CD4-positive, alpha-beta T cell treated with Interleukin-15 for 1 hour (primary cell): Measurements from ENCODE around the gene GRAMD2A.

ENCODE experiments used
- DNase-seq: peaks from one replicate; pipeline ENCODE4 v3.0.0-alpha.2; 2020

The GRAMD2A gene

GRCh38 chr15:72166716-72167417 is 30.7 kb downstream of the GRAMD2A start:
- no peak for DNase-seq

GRCh38 chr15:72163719-72164118 is 33.9 kb downstream of the GRAMD2A start:
- DNase-seq = no peak

GRCh38 chr15:72162569-72162968 is 35.0 kb downstream of the GRAMD2A start:
- no peak for DNase-seq

GRCh38 chr15:72161361-72162132 is 36.0 kb downstream of the GRAMD2A start:
- no peak for DNase-seq

GRCh38 chr15:72160696-72161245 is 36.8 kb downstream of the GRAMD2A start:
- no peak for DNase-seq

- no peak for DNase-seq
These were observed 40.7 kb downstream of the GRAMD2A start for GRCh38 chr15:72156928-72157327.

- peak; percentile 73 for DNase-seq
These were observed 41.7 kb downstream of the GRAMD2A start for GRCh38 chr15:72155635-72156616.

GRCh38 chr15:72155003-72155621 is 42.5 kb downstream of the GRAMD2A start:
- DNase-seq = no peak

GRCh38 chr15:72154316-72154715 is 43.3 kb downstream of the GRAMD2A start:
- no peak for DNase-seq

- DNase-seq = no peak
These were observed 44.2 kb downstream of the GRAMD2A start for GRCh38 chr15:72153269-72154000.

GRCh38 chr15:72147418-72147817 is 50.2 kb downstream of the GRAMD2A start:
- no peak for DNase-seq

GRCh38 chr15:72146934-72147333 is 50.7 kb downstream of the GRAMD2A start:
- DNase-seq = no peak

- no peak for DNase-seq
These were observed 51.4 kb downstream of the GRAMD2A start for GRCh38 chr15:72146221-72146620.

- DNase-seq = no peak
These were observed 56.2 kb downstream of the GRAMD2A start for GRCh38 chr15:72141171-72142084.

GRCh38 chr15:72140088-72140487 is 57.5 kb downstream of the GRAMD2A start:
- DNase-seq = no peak

- DNase-seq = no peak
These were observed 57.9 kb downstream of the GRAMD2A start for GRCh38 chr15:72139667-72140066.

- DNase-seq = no peak
These were observed 61.2 kb downstream of the GRAMD2A start for GRCh38 chr15:72136170-72137051.

- DNase-seq = no peak
These were observed 61.9 kb downstream of the GRAMD2A start for GRCh38 chr15:72135719-72136118.

GRCh38 chr15:72133211-72133610 is 64.4 kb downstream of the GRAMD2A start:
- DNase-seq = no peak
